Measurements from ENCODE around the gene ZG16.
"Not testable (repeated sequence)": the region's sequence is repeated elsewhere in the genome, so short reads cannot be mapped to it uniquely, and the experiment has no call there.

The ZG16 gene

DNA sequence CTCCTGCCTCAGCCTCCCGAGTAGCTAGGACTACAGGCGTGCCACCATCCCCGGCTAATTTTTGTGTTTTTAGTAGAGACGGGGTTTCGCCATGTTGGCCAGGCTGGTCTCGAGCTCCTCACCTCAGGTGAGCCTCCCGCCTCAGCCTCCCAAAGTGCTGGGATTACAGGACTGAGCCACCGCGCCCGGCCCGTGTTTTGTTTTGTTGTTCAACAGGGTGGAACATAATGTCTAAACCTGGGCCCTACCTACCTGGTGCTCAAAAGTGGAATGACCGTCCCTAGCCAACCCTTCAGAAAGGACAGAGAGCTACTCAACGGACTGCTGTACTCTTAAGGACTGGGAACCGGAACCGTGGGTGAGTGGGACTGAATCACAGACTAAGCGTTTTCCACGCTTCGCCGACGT is 11.7 kb downstream of the ZG16 start:
- DNase-seq: no peak

DNA sequence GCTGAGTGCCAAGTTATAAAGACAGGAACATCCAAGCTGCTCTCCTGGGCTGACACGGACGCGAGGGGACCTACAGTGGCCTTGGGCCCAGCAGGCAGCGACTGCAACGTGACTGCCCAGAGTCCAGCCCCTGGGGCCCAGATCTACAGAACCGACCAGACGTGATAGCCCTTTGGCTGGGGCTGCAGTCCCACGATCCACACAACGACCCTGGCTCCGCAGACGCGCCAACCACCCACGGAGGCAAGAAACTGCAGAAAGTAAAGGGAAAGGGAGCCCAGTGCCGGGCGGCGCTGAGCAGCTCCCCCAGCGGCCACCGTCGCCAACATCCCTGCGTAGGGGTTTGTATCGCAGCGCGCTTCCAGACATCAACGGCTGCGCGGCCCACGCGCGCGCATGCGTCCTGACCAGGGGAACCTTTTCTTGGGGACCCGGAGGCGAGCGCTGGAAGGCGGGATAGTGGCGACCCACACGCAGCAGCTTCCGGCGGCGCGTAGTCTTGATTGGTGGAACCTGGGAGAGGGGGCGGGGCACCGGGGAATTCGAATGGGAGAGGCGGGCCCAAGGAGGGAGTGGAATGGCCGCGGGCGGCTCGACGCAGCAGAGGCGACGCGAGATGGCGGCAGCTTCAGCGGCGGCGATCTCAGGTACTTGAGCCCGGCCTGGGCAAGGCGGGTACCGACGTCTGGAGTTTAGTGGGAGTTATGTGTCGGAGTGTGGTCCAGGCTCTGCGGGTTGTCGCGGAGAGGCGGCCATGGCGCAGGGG is 12.3 kb downstream of the ZG16 start, which contains the start of gene KIF22:
TSS of gene KIF22 (plus strand) at position 569 of the 766 bp plus-strand sequence. CDS start at position 578, 9 bp downstream.
- DNase-seq: peak; percentile 100

DNA sequence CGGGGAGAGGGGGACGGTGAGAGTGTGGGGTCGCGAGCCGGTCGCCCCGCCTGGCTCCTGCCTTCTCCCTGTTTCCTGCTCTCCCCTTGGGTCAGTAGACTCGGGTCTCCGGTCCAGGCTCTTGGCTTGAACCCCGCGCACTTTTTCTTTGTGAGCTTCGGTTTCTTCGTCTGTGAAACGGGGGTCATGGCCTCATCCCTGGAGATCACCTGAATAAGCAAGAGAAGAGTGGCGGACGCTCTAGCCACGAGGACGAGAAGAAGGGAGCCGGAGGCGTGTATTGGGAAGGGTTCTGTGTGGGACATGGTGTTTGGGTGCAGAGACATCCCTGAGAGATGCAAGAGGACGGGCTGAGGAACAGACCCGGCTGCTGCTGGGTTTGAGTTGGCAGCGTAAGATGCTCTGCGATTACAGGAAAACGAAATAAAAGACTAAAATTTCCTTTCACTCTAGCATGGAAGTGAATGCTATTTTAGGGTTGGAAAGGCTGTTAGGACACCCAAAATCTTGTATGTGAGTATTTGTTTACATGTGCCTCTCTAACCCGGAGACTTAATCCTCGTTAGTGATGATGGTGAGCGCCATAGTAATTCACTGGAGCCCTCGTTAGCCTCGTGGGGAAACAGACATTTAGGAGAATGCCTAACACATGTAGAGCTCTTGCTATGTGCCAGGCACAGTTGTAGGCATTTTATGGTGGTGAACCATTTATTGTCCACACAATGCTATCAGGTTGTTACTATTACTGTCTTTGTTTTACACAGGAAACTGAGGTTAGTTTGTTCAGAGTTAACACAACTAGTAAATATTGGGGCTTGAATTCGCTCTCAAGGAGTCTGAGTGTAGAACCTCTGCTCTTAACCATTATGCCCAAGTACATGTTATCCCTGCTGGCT is 13.1 kb downstream of the ZG16 start:
- DNase-seq: no peak

DNA sequence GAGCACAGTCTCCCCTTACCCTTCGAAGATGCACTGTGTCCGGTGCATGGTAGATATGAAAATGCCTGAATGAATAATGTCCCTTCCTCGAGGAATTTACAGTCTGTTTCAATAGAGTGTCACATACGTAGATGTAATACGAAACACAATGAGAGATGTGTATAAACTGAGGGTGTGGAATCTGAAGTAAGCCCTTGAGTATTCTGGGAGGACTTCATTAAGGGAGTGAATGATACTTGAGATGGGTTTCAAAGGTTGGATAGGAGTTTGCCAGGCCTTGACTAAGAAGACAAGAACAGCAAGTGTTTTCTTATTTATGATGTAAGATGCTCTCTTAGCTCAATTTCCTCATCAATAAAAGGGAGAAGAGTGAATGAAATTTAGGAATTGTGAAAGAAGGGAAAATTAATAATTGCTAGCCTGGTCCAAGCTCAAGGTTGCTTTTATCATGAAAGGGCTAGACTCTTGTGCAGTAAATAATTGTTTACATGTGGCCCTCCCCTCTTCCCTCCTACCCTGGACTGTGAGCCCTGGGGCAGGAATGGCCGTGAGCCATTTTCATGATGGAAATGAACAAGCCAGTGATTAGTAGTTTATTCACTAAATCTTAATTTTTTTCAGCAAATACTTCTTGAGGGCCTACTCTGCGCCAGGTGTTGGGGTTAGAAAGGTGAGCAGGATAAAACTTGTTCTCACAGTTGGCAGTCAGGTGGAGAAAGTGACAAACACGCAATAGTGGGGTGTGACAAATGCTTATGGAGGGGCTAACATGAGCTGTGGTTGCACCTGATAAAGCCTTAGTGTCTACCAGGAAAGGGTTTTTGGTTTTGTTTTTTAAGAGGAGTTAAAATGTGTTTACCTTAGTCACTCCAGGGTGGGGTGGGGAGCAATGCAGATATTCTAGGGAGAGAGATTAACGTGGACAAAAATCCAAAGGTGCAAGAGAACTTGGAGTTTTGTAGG is 14.1 kb downstream of the ZG16 start:
- DNase-seq: no peak

DNA sequence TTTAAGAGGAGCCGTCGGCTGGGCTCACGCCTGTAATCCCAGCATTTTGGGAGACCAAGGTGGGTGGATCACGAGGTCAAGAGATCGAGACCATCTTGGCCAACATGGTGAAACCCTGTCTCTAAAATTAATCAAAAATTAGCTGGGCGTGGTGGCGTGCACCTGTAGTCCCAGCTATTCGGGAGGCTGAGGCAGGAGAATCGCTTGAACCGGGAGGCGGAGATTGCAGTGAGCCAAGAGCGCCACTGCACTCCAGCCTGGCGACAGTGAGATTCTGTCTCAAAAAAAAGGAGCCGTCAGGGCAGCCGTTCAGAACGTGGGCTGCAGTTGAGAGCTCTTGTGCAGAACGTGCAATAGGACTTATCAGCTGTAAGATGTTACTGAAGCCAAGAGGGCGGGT is 15.1 kb downstream of the ZG16 start:
- not testable (repeated sequence) for DNase-seq

DNA sequence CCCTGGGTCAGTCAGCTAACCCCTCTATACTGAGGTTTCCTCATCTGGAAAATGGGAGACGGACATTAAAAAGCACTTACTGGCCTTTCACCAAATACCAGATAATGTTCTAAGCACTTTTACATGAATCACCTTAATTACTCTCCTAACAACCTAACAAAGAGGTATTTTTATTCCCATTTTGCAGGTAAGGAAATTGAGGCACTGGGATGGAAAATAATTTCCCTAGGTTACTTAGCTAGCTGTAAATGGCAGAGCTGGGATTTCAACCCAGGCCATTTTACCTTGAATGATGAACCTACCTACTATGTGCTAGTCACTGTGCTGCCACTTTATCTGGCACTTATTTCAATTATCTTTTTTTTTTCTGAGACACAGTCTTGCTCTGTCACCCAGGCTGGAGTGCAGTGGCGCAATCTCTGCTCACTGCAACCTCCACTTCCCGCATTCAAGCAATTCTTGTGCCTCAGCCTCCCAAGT is 16.2 kb downstream of the ZG16 start:
- no peak for DNase-seq

DNA sequence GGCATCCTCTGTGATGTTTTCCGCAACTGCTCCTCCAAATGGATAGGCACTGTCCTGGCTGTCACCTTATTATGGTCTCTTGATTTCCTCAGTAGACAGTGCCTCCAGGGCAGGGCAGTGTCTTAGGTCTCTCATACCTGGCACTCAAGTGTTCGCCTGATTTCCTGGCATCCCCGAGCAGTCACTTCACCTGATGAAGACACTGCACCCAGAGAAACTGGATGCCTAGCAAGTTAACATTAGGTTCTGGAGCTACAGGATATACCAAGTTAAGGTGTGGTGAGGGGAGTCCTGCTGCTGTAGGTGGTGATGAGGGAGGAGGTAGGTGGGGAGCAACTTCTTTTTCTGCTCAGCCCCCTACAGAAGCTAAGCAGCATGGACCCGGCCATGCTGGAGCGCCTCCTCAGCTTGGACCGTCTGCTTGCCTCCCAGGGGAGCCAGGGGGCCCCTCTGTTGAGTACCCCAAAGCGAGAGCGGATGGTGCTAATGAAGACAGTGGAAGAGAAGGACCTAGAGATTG is 24.4 kb downstream of the ZG16 start:
- no peak for DNase-seq

DNA sequence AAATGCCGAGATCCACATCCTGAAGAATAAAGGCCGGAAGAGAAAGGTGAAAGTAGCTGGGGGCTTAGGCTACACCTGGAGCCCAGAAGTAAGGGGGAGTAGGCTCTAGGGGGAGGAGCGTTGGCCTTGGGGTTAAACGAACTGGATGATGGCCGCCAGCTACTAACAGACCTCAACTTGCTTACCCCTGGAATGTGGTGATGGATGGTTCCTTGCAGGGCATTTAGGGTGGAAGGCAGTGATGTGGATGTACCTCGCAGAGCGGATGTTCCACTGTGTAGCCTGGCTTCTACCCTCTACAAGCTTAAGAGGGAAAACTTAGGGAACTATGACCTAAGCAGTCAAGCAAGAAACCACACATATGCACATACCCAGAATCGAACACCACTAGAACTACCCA is 26.0 kb downstream of the ZG16 start:
- no peak for DNase-seq

DNA sequence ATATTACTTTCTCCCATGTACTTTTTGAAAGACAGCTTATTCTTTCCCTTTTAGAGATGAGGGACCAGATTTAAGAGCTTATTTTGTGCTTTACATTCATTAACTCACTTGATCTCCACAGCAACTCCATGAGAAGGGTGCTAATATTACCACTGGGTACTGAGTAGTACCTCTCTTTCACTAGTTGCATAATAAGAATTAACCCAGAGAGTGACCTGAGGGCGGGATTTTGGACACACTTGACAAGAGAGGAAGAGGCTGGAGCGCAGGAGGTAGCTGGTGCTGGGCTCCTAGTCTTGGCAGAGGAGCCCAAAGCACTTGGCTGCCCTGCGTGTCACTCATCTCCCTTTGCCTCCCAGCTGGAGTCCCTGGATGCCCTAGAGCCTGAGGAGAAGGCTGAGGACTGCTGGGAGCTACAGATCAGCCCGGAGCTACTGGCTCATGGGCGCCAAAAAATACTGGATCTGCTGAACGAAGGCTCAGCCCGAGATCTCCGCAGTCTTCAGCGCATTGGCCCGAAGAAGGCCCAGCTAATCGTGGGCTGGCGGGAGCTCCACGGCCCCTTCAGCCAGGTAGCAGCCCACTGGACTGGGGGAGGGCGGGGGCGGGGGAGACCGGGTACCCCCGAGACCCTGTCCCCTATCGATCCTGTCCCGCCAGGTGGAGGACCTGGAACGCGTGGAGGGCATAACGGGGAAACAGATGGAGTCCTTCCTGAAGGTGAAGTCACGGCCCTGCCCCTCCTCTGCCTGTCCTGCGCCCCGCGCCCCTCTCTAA is 26.6 kb downstream of the ZG16 start:
- no peak for DNase-seq

DNA sequence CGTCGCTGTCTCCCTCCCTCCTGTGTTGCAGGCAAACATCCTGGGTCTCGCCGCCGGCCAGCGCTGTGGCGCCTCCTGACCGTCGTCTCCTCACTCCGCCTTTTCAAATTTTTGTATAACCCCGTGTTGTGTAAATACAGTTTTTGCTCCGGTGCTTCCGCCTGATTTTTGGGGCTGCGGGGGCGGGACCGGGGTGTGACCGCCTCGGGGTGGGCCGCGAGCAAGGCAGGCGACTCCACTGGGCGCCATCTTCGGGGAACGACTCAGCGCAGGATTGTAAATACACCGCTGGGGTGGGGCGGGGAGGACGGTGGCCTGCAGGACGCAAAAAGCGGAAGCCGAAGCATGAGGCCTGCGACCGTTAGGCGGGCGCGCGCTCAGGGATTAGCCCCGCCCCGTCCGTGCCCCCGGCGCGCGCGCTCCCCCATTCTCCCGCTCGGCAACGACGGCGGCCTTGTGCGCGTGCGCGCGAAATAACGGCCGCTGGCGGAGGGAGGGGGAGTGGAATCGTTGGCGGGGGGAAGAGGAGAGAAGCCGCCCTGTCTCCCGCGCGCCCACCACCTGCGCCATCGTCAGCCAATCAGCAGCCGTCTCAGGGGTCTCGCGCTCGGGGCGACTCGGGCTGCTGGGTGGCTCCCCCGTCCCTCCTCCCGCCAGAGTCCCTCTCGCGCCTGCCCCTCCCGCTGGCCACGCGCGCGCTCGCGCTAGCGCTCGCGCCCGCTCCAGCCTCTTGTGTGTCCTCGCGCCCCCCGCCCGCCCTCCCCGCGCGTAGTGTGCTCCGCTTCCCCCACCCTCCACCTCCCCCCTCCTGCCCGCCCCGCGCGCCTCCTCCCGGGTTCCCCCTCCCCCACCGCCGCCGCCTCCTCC is 27.4 kb downstream of the ZG16 start:
- peak; percentile 97 to 98 for DNase-seq

DNA sequence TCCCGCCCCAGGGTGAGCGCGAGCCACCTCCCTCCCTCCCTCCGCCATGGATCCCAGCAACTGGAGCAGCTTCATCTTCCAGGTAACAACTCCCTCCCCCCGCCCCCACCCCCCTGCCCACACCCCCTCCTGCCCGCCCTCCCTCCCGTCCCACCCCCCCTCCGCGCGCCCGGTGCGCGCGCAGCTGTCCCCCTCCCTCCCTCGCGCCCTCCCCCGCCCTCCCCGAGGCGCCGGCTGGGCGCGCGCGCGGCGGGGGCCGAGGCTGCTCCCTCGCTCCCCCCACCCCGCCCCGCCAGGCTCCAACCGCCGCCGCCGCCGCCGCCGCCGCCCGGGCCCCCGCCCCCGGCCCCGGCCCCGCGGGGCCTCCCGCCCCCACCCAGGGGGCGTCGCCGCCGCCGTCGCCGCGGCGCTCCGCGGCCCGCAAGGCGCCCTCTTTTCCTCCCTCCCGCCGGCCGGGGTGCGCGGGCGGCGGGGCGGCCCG is 28.1 kb downstream of the ZG16 start, which contains the start of gene MAZ:
TSS of gene MAZ (plus strand) at position 431 of the 481 bp plus-strand sequence. CDS start 173 bp downstream, outside the sequence.
- no peak for DNase-seq

DNA sequence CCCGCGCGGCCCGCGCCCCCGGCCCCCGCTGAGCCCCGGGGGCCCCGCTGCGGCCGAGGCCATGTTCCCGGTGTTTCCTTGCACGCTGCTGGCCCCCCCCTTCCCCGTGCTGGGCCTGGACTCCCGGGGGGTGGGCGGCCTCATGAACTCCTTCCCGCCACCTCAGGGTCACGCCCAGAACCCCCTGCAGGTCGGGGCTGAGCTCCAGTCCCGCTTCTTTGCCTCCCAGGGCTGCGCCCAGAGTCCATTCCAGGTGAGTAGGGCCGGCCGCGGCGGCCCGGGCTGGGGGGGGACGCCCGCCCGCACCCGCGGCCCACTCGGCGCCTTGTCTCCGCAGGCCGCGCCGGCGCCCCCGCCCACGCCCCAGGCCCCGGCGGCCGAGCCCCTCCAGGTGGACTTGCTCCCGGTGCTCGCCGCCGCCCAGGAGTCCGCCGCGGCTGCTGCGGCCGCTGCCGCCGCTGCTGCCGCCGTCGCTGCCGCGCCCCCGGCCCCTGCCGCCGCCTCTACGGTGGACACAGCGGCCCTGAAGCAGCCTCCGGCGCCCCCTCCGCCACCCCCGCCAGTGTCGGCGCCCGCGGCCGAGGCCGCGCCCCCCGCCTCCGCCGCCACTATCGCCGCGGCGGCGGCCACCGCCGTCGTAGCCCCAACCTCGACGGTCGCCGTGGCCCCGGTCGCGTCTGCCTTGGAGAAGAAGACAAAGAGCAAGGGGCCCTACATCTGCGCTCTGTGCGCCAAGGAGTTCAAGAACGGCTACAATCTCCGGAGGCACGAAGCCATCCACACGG is 28.8 kb downstream of the ZG16 start:
- peak; percentile 78 to 80 for DNase-seq

DNA sequence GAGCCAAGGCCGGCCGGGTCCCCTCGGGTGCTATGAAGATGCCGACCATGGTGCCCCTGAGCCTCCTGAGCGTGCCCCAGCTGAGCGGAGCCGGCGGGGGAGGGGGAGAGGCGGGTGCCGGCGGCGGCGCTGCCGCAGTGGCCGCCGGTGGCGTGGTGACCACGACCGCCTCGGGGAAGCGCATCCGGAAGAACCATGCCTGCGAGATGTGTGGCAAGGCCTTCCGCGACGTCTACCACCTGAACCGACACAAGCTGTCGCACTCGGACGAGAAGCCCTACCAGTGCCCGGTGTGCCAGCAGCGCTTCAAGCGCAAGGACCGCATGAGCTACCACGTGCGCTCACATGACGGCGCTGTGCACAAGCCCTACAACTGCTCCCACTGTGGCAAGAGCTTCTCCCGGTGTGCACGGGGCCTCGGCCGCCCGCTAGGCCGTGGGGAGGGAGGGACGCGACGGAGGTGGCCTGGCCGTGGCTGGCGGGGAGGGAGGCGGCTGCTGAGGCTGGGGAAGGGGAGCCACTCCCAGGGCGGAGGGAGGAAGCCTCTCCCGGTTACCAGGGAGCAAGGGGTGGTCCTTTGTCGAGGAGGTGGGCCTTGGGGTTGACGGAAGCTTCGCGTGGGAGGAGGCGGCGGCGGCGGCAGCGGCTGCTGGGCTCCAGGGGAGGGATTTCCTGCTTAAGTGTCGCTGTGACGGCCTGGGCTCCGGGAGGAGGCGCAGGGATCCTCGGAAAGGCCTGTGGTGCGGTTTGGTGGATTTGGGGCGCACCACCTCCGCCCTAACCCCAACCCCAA is 29.6 kb downstream of the ZG16 start:
- peak; percentile 92 to 94 for DNase-seq

DNA sequence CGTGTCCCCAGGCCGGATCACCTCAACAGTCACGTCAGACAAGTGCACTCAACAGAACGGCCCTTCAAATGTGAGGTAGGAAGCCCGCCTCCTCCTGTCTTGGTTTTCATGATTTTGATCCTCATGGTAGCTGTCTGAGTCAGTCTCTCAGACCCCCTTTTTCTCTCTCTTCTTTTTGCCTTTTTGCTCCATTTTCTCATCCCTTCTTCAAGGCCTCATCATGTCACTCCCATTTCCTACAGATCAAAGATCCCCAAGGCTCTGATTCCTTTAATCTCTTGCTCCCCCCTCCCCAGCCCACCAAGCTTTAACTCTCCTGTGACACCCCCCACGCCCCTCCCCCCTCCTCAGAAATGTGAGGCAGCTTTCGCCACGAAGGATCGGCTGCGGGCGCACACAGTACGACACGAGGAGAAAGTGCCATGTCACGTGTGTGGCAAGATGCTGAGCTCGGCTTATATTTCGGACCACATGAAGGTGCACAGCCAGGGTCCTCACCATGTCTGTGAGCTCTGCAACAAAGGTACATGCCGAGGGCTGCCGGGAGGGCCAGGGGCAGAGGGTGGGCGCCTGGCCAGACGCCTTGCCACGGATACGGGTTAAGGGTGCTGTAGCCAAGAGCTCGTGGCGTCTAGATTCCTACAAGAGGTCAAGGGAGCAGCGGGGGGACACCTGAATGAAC is 30.3 kb downstream of the ZG16 start:
- peak; percentile 65 to 66 for DNase-seq

DNA sequence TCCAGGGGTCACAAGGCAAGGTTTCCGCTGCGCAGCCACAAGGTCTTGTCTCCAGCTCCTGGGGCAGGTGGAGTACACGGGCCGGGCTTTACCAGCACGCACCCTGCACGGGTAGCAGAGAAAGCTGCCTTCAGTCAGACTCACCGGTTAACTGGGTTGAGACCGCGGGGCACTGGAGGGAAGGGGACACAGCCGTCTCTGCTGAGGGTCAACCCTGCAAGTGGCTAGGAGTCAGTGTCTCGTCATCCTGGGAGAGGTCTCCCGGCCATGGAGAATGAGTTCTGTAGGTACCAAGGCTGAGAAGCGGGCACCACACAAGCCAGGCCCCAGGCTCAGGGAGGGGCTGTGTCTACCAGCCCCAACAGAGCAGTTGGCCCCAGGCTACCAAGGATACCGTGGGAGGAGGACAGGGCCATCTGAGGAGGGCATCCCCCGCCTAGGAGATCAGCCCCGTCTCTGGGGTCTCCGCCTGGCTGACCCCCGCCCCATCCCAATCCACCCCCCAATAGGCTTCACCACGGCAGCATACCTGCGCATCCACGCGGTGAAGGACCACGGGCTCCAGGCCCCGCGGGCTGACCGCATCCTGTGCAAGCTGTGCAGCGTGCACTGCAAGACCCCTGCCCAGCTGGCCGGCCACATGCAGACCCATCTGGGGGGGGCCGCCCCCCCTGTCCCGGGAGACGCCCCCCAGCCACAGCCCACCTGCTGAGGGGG is 31.1 kb downstream of the ZG16 start:
- DNase-seq: no peak

DNA sequence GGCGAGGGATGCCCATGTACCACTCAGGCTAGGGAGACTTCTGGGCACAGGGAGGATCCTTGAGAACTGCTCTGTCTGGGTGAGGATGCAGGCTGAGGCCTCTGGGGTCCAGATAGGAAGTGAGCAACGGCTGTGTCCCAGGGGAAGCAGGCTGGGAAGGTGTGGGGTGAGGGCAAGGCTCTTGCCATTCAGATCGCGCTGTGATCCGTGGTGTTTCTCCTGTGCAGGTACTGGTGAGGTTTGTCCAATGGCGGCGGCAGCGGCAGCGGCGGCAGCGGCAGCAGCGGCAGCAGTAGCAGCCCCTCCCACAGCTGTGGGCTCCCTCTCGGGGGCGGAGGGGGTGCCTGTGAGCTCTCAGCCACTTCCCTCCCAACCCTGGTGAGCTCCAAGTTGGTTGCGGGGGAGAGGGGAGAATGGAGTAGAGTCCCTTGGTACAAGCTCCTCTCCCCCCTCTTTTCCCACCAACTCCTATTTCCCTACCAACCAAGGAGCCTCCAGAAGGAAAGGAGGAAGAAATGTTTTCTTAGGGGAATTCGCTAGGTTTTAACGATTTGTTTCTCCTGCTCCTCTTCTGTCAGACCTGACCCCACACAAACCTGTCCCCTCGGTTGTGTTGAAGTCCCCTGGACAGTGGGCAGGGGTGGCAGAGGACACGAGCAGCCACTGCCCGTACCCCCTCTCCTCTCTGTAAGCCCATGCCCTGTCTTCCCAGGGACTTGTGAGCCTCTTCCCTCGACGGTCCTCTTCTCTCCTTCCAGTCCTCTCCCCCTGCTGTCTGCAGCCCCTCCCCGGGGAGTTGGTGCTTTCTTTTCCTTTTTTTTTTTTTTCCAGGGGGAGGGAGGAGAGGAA is 32.0 kb downstream of the ZG16 start:
- peak; percentile 64 to 68 for DNase-seq
